Caco-2 (cell line): ENCODE measurements around the gene RAB3GAP1. TPM values are rescaled to one million over a fixed set of nuclear protein-coding genes. Genes with fewer than 3 reads are reported as not detected.

Source experiments
- BruUV-seq: library from RNA; stranded (reverse); fragments of 400-500 nt; replicated peaks from 2 replicates; lab custom pipeline; 2021; lab: Mats Ljungman, UMichigan
- CTCF ChIA-PET: fragments of 300-600 bp; sonication (Branson Sonifier 250); formaldehyde crosslinking; loops from one replicate; lab custom pipeline; 2022; ENCODE audit warnings: antibody characterized with exemption; lab: Charles Lee
- POLR2A ChIA-PET: fragments of 300-600 bp; sonication (Branson Sonifier 250); formaldehyde crosslinking; loops from one replicate; lab custom pipeline; 2022; ENCODE audit warnings: antibody characterized with exemption; lab: Charles Lee
- DNase-seq, 2 experiments: peaks; one replicate each; pipeline versions ENCODE4 v3.0.0 to v3.0.0-alpha.2; 2020 to 2022
- H3K27me3 ChIP-seq: replicated peaks from 2 replicates; pipeline ENCODE4 v1.6.0; 2011; ENCODE audit warnings: low read length; ENCODE audit not compliant: control insufficient read depth, insufficient read depth
- H3K36me3 ChIP-seq: 2 replicates; pipeline ENCODE4 v1.5.1; 2011; ENCODE audit warnings: low read length; ENCODE audit not compliant: control insufficient read depth, insufficient read depth
- H3K4me1 ChIP-seq: fragments of 250-450 bp; sonication (Bioruptor Pico); 2 replicates; pipeline ENCODE4 v1.5.1; 2020; ENCODE audit warnings: mild to moderate bottlenecking
- H3K4me3 ChIP-seq: 2 replicates; pipeline ENCODE4 v1.5.1; 2011; ENCODE audit warnings: low read depth, mild to moderate bottlenecking, control low read depth, low read length
- H3K9me3 ChIP-seq: fragments of 250-450 bp; sonication (Bioruptor Pico); 2 replicates; pipeline ENCODE4 v1.5.1; 2020; ENCODE audit warnings: mild to moderate bottlenecking, moderate library complexity
- H3K27ac Mint-ChIP-seq: one replicate; pipeline ENCODE4 v1.8.0; 2022; ENCODE audit warnings: mixed read lengths; ENCODE audit not compliant: unreplicated experiment
- H3K27me3 Mint-ChIP-seq: one replicate; pipeline ENCODE4 v1.8.0; 2022; ENCODE audit warnings: mixed read lengths; ENCODE audit not compliant: insufficient read depth, unreplicated experiment
- H3K36me3 Mint-ChIP-seq: one replicate; pipeline ENCODE4 v1.8.0; 2022; ENCODE audit warnings: mild to moderate bottlenecking, mixed read lengths; ENCODE audit not compliant: insufficient read depth, unreplicated experiment
- H3K4me1 Mint-ChIP-seq: one replicate; pipeline ENCODE4 v1.8.0; 2022; ENCODE audit warnings: low read depth, mixed read lengths; ENCODE audit not compliant: unreplicated experiment
- H3K4me3 Mint-ChIP-seq: one replicate; pipeline ENCODE4 v1.8.0; 2022; ENCODE audit warnings: mild to moderate bottlenecking, moderate library complexity, mixed read lengths; ENCODE audit not compliant: unreplicated experiment
- H3K9me3 Mint-ChIP-seq: one replicate; pipeline ENCODE4 v1.8.0; 2022; ENCODE audit warnings: mixed read lengths; ENCODE audit not compliant: unreplicated experiment
- intact Hi-C: fragments of 100-400 bp; cut with micrococcal nuclease; formaldehyde crosslinking; loops from one replicate; pipeline ENCODE4 v1.10.0; 2022; ENCODE audit not compliant: unreplicated experiment
- total RNA-seq: library from RNA; stranded (reverse); gene quantifications from 2 replicates; pipeline ENCODE4 v1.2.3, GENCODE V29; 2022
- TF ChIP-seq, protein P1 (sequence below), 2 experiments: fragments of 200-600 bp in 1 of 2; IDR thresholded peaks; 1 replicate in 1 of 2; 2 replicates in 1 of 2; pipeline versions ENCODE4 v1.5.1 to v1.8.0; 2011 to 2022; ENCODE audit warnings: antibody characterized with exemption in 1 of 2, control low read depth in 1 of 2, inconsistent platforms in 1 of 2, low read depth in 1 of 2, low read length in 1 of 2, mild to moderate bottlenecking in 1 of 2, moderate library complexity in 1 of 2; ENCODE audit not compliant: insufficient read depth in 1 of 2, severe bottlenecking in 1 of 2, unreplicated experiment in 1 of 2

Gene RAB3GAP1
- total RNA-seq, 1 experiment from 2014 or later: 43.1 TPM

- Histone ChIP-seq H3K36me3 (peaks cover 3% of the 10 kb centered on the region; the same call in 1 of the 2 replicates), H3K4me3 (no peak overlapping the region), H3K27me3 (no peaks in the 10 kb centered on the region), H3K4me1 (no peaks in the 10 kb centered on the region), H3K9me3 (no peaks in the 10 kb centered on the region)
- H3K4me1 Mint-ChIP-seq: no peaks in the 10 kb centered on the region
- H3K36me3 Mint-ChIP-seq: peaks cover 46% of the 10 kb centered on the region
- TF ChIP-seq, protein P1, sequence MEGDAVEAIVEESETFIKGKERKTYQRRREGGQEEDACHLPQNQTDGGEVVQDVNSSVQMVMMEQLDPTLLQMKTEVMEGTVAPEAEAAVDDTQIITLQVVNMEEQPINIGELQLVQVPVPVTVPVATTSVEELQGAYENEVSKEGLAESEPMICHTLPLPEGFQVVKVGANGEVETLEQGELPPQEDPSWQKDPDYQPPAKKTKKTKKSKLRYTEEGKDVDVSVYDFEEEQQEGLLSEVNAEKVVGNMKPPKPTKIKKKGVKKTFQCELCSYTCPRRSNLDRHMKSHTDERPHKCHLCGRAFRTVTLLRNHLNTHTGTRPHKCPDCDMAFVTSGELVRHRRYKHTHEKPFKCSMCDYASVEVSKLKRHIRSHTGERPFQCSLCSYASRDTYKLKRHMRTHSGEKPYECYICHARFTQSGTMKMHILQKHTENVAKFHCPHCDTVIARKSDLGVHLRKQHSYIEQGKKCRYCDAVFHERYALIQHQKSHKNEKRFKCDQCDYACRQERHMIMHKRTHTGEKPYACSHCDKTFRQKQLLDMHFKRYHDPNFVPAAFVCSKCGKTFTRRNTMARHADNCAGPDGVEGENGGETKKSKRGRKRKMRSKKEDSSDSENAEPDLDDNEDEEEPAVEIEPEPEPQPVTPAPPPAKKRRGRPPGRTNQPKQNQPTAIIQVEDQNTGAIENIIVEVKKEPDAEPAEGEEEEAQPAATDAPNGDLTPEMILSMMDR (IDR thresholded peaks at IDR 0.05; ENCODE audit: insufficient read depth in 1 of 2, low read depth in 1 of 2, low read length in 1 of 2, severe bottlenecking in 1 of 2, unreplicated experiment in 1 of 2): no peak
- H3K27me3 Mint-ChIP-seq: no peaks in the 10 kb centered on the region
- H3K9me3 Mint-ChIP-seq: no peaks in the 10 kb centered on the region
- intact Hi-C loops: no loop called here
- no peak for DNase-seq
- no TSS peak for BruUV-seq
- ChIA-PET POLR2A (no interaction called here), CTCF (no interaction called here)
- no peak overlapping the region for H3K4me3 Mint-ChIP-seq
- H3K27ac Mint-ChIP-seq: no peak overlapping the region
These were observed 112.3 kb downstream of the RAB3GAP1 start for GRCh38 chr2:135164431-135164830.

DNA sequence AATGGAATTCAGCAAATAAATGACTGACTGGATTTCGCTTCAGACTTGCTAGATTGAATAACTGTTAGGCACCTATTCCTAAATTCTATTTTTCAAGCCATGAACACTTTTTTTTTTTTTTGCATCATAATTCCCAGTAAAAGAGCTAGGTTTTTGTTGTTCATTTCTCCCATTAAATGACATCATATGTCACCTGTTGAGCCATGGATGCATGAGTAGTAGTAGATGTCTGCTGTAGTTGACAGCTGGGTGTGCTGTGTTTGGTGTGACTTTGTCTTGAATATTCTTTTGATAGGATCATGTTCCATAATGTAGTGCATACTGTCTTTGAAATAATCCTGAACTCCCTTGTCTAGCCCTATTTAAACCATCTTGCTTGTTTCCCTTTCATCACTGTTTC is 115.2 kb downstream of the RAB3GAP1 start:
- H3K4me3 Mint-ChIP-seq: no peak overlapping the region
- H3K36me3 Mint-ChIP-seq: peaks cover 73% of the 10 kb centered on the region
- no peaks in the 10 kb centered on the region for H3K9me3 Mint-ChIP-seq
- Histone ChIP-seq H3K27me3 (no peaks in the 10 kb centered on the region), H3K4me1 (no peaks in the 10 kb centered on the region), H3K4me3 (no peak overlapping the region), H3K36me3 (peaks cover 4% of the 10 kb centered on the region), H3K9me3 (no peaks in the 10 kb centered on the region)
- H3K4me1 Mint-ChIP-seq: no peaks in the 10 kb centered on the region
- DNase-seq: no peak
- BruUV-seq: no TSS peak
- POLR2A ChIA-PET: no interaction called here
- no peak overlapping the region for H3K27ac Mint-ChIP-seq
- CTCF ChIA-PET: no interaction called here
- intact Hi-C loops: loop anchor here (5.0 kb wide), 1 partner anchor 165 kb away; no protein-coding TSS in a partner anchor
- TF ChIP-seq, protein P1 (IDR thresholded peaks at IDR 0.05; ENCODE audit: insufficient read depth in 1 of 2, low read depth in 1 of 2, low read length in 1 of 2, severe bottlenecking in 1 of 2, unreplicated experiment in 1 of 2): no peak
- H3K27me3 Mint-ChIP-seq: no peaks in the 10 kb centered on the region

DNA sequence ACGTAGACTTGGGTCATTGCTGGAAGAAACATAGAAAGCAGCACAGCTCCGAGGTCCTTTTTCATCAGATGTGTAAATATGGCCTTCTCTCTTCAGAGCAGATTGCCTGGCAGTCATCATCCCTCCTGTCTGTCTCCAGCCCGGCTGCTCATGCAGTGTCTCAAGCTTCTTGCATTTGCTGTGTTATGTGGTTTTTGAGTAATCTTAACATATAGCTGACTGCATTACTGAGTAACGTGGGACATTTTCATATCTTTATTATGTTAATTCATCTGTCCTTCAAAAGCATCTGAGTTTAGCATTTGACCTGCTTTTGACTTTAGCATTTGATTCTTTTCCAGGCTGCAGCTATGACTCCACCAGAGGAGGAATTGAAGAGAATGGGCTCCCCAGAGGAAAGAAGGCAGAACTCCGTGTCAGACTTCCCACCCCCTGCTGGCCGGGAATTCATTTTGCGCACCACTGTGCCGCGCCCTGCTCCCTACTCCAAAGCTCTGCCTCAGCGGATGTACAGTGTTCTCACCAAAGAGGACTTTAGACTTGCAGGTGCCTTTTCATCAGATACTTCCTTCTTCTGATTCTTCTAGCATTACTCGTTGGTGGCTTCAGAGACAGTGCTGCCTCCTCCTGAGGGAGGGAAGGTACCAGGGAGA is 116.2 kb downstream of the RAB3GAP1 start:
- Histone ChIP-seq H3K4me1 (no peaks in the 10 kb centered on the region), H3K4me3 (no peak overlapping the region), H3K9me3 (no peaks in the 10 kb centered on the region), H3K27me3 (no peaks in the 10 kb centered on the region), H3K36me3 (peaks cover 6% of the 10 kb centered on the region)
- Mint-ChIP-seq H3K27ac (no peak overlapping the region), H3K36me3 (peaks cover 73% of the 10 kb centered on the region), H3K9me3 (no peaks in the 10 kb centered on the region), H3K27me3 (no peaks in the 10 kb centered on the region), H3K4me3 (no peak overlapping the region), H3K4me1 (no peaks in the 10 kb centered on the region)
- TF ChIP-seq, protein P1 (IDR thresholded peaks at IDR 0.05; ENCODE audit: insufficient read depth in 1 of 2, low read depth in 1 of 2, low read length in 1 of 2, severe bottlenecking in 1 of 2, unreplicated experiment in 1 of 2): peak in 1 of 2 experiments; percentile 17
- no TSS peak for BruUV-seq
- intact Hi-C loops: loop anchor here (5.0 kb wide), 1 partner anchor 166 kb away; no protein-coding TSS in a partner anchor
- CTCF ChIA-PET: interaction anchor here (1.5 kb wide), 1 partner anchor 179 kb away, joined by 4 read pairs; no protein-coding TSS in a partner anchor
- DNase-seq: peak in 1 of 2 experiments; percentile 26
- POLR2A ChIA-PET: no interaction called here
